ENCODE data around the gene YOD1. TPM values are rescaled to one million over a fixed set of nuclear protein-coding genes. Genes with fewer than 3 reads are reported as not detected.

YOD1 gene
- total RNA-seq, 8 experiments from 2014 or later = 5.9 to 31.6 (median 17.3) TPM

- Histone ChIP-seq H3K27ac (no peak overlapping the region), H3K4me3 (no peak overlapping the region), H3K4me1 (replicated peaks in 1 of 2) (no peaks in the 10 kb centered on the region)
- 46 to 100% (median 66%) methylated on average over 1 to 2 of the region's 2 CpGs for WGBS, 10 experiments
- in situ Hi-C loops (cut with MboI; ENCODE audit: low pct_unique_long_range_greater_than_20kb in 2 of 9, low sequenced_read_pairs in 9 of 9, unreplicated experiment in 9 of 9) = loop anchor here in 5 of 9 experiments (25.0 kb wide), 3 partner anchors 181 to 406 kb away; partner anchors contain the start of gene CR1 (in 2 of the 5)
- no peak for ATAC-seq (replicated peaks in 6 of 8)
Observed at GRCh38 chr1:207081088-207081487, 30.1 kb upstream of the YOD1 start.

- no peak for ATAC-seq (replicated peaks in 6 of 8)
- in situ Hi-C loops (cut with MboI; ENCODE audit: low pct_unique_long_range_greater_than_20kb in 2 of 9, low sequenced_read_pairs in 9 of 9, unreplicated experiment in 9 of 9) = loop anchor here in 5 of 9 experiments (25.0 kb wide), 3 partner anchors 183 to 408 kb away; partner anchors contain the start of gene CR1 (in 2 of the 5)
- Histone ChIP-seq H3K4me1 (replicated peaks in 1 of 2) (no peaks in the 10 kb centered on the region), H3K27ac (no peak overlapping the region), H3K4me3 (no peak overlapping the region)
- WGBS, 10 experiments = 60 to 100% (median 87%) methylated on average over 1 to 6 of the region's 6 CpGs; no CpG with 5 or more reads in 1 of the 10 experiments
Observed at GRCh38 chr1:207079706-207080241, 28.8 kb upstream of the YOD1 start.

GRCh38 chr1:207078578-207079132, 27.6 kb upstream of the YOD1 start:
- Histone ChIP-seq H3K27ac (no peak overlapping the region), H3K4me3 (no peak overlapping the region), H3K4me1 (replicated peaks in 1 of 2) (no peaks in the 10 kb centered on the region)
- 29 to 93% (median 74%) methylated on average over 1 to 8 of the region's 11 CpGs; no CpG with 5 or more reads in 2 of the 10 experiments for WGBS, 10 experiments
- in situ Hi-C loops (cut with MboI; ENCODE audit: low pct_unique_long_range_greater_than_20kb in 2 of 9, low sequenced_read_pairs in 9 of 9, unreplicated experiment in 9 of 9) = loop anchor here in 5 of 9 experiments (25.0 kb wide), 3 partner anchors 184 to 409 kb away; partner anchors contain the start of gene CR1 (in 2 of the 5)
- no peak for ATAC-seq (replicated peaks in 6 of 8)

- peak; percentile 55 to 93 (median 72) for ATAC-seq (replicated peaks in 6 of 8)
- in situ Hi-C loops (cut with MboI; ENCODE audit: low pct_unique_long_range_greater_than_20kb in 2 of 9, low sequenced_read_pairs in 9 of 9, unreplicated experiment in 9 of 9) = loop anchor here in 5 of 9 experiments (25.0 kb wide), 3 partner anchors 185 to 410 kb away; partner anchors contain the start of gene CR1 (in 2 of the 5)
- WGBS, 10 experiments = 23 to 48% (median 37%) methylated on average over 3 to 6 of the region's 6 CpGs
Observed at GRCh38 chr1:207077470-207078377, 26.7 kb upstream of the YOD1 start.

GRCh38 chr1:207077012-207077411, 26.0 kb upstream of the YOD1 start:
- ATAC-seq (replicated peaks in 6 of 8) = no peak
- in situ Hi-C loops (cut with MboI; ENCODE audit: low pct_unique_long_range_greater_than_20kb in 2 of 9, low sequenced_read_pairs in 9 of 9, unreplicated experiment in 9 of 9) = loop anchor here in 5 of 9 experiments (25.0 kb wide), 3 partner anchors 185 to 410 kb away; partner anchors contain the start of gene CR1 (in 2 of the 5)
- H3K27ac ChIP-seq = no peak overlapping the region
- WGBS, 10 experiments = 83 to 100% (median 100%) methylated on average over 1 of the region's 1 CpG; no CpG with 5 or more reads in 4 of the 10 experiments
- no peaks in the 10 kb centered on the region for H3K4me1 ChIP-seq (replicated peaks in 1 of 2)
- no peak overlapping the region for H3K4me3 ChIP-seq

More at GRCh38 chr1:207077470-207078377, 26.7 kb upstream of the YOD1 start:
- Histone ChIP-seq H3K4me3 (no peak overlapping the region), H3K4me1 (replicated peaks in 1 of 2) (no peaks in the 10 kb centered on the region), H3K27ac (no peak overlapping the region)

- Histone ChIP-seq H3K4me3 (no peak overlapping the region), H3K27ac (no peak overlapping the region), H3K4me1 (replicated peaks in 1 of 2) (no peaks in the 10 kb centered on the region)
- 37 to 80% (median 64%) methylated on average over 1 to 5 of the region's 5 CpGs for WGBS, 10 experiments
- in situ Hi-C loops (cut with MboI; ENCODE audit: low pct_unique_long_range_greater_than_20kb in 2 of 9, low sequenced_read_pairs in 9 of 9, unreplicated experiment in 9 of 9) = loop anchor here in 5 of 9 experiments (25.0 kb wide), 3 partner anchors 186 to 411 kb away; partner anchors contain the start of gene CR1 (in 2 of the 5)
- peak in 1 of 8 experiments; percentile 5 for ATAC-seq (replicated peaks in 6 of 8)
Observed at GRCh38 chr1:207076181-207076955, 25.4 kb upstream of the YOD1 start.

GRCh38 chr1:207073906-207074820, 23.2 kb upstream of the YOD1 start:
- 29 to 91% (median 80%) methylated on average over 1 to 4 of the region's 4 CpGs; no CpG with 5 or more reads in 3 of the 10 experiments for WGBS, 10 experiments
- in situ Hi-C loops (cut with MboI; ENCODE audit: low pct_unique_long_range_greater_than_20kb in 2 of 9, low sequenced_read_pairs in 9 of 9, unreplicated experiment in 9 of 9) = no loop called here
- no peak overlapping the region for H3K27ac ChIP-seq

GRCh38 chr1:207072233-207072632, 21.2 kb upstream of the YOD1 start:
- in situ Hi-C loops (cut with MboI; ENCODE audit: low pct_unique_long_range_greater_than_20kb in 2 of 9, low sequenced_read_pairs in 9 of 9, unreplicated experiment in 9 of 9) = no loop called here
- H3K4me3 ChIP-seq = no peak overlapping the region
- H3K4me1 ChIP-seq (replicated peaks in 1 of 2) = no peaks in the 10 kb centered on the region
- no peak overlapping the region for H3K27ac ChIP-seq
- no peak for ATAC-seq (replicated peaks in 6 of 8)
- 77 to 100% (median 92%) methylated on average over 3 to 7 of the region's 8 CpGs; no CpG with 5 or more reads in 4 of the 10 experiments for WGBS, 10 experiments

More at GRCh38 chr1:207073906-207074820, 23.2 kb upstream of the YOD1 start:
- no peaks in the 10 kb centered on the region for H3K4me1 ChIP-seq (replicated peaks in 1 of 2)
- ATAC-seq (replicated peaks in 6 of 8) = peak in 2 of 8 experiments; percentile 65 to 84
- no peak overlapping the region for H3K4me3 ChIP-seq

GRCh38 chr1:207071426-207071825, 20.4 kb upstream of the YOD1 start:
- ATAC-seq (replicated peaks in 6 of 8) = no peak
- H3K4me3 ChIP-seq = no peak overlapping the region
- no peaks in the 10 kb centered on the region for H3K4me1 ChIP-seq (replicated peaks in 1 of 2)
- WGBS, 10 experiments = 50 to 97% (median 85%) methylated on average over 2 to 6 of the region's 6 CpGs; no CpG with 5 or more reads in 1 of the 10 experiments
- in situ Hi-C loops (cut with MboI; ENCODE audit: low pct_unique_long_range_greater_than_20kb in 2 of 9, low sequenced_read_pairs in 9 of 9, unreplicated experiment in 9 of 9) = no loop called here
- H3K27ac ChIP-seq = no peak overlapping the region

- no peak for ATAC-seq (replicated peaks in 6 of 8)
- in situ Hi-C loops (cut with MboI; ENCODE audit: low pct_unique_long_range_greater_than_20kb in 2 of 9, low sequenced_read_pairs in 9 of 9, unreplicated experiment in 9 of 9) = no loop called here
- no peaks in the 10 kb centered on the region for H3K4me1 ChIP-seq (replicated peaks in 1 of 2)
- no peak overlapping the region for H3K27ac ChIP-seq
- no peak overlapping the region for H3K4me3 ChIP-seq
- 40 to 94% (median 92%) methylated on average over 1 to 4 of the region's 4 CpGs; no CpG with 5 or more reads in 4 of the 10 experiments for WGBS, 10 experiments
Observed at GRCh38 chr1:207070811-207071210, 19.8 kb upstream of the YOD1 start.

- in situ Hi-C loops (cut with MboI; ENCODE audit: low pct_unique_long_range_greater_than_20kb in 2 of 9, low sequenced_read_pairs in 9 of 9, unreplicated experiment in 9 of 9) = no loop called here
- 72 to 100% (median 89%) methylated on average over 1 to 5 of the region's 5 CpGs; no CpG with 5 or more reads in 7 of the 10 experiments for WGBS, 10 experiments
- Histone ChIP-seq H3K27ac (no peak overlapping the region), H3K4me3 (no peak overlapping the region), H3K4me1 (replicated peaks in 1 of 2) (no peaks in the 10 kb centered on the region)
- ATAC-seq (replicated peaks in 6 of 8) = no peak
Observed at GRCh38 chr1:207069858-207070506, 19.0 kb upstream of the YOD1 start.

Measured in motor neuron (in vitro differentiated cells).